Measurements from ENCODE around the gene STUM.

GRCh38 chr1:226657895-226658545 is 109.5 kb downstream of the STUM start:
- TF ChIP-seq CTCF (conservative IDR thresholded peaks at IDR 0.05 in 1 of 2, IDR thresholded peaks at IDR 0.05 in 1 of 2; ENCODE audit: extremely low read depth in 1 of 2, insufficient read depth in 1 of 2, low read depth in 1 of 2, low read length in 2 of 2) (peak in 1 of 2 donors; percentile 48), EZH2 (IDR thresholded peaks at IDR 0.05; ENCODE audit: borderline replicate concordance, low read length) (no peak)
